Nephron (organoid): Measurements from ENCODE around the gene TRAK1.

Experiments used
- H3K27ac Mint-ChIP-seq, 3 experiments: 2 replicates each; pipeline ENCODE4 v1.8.0; 2020; ENCODE audit warnings: mixed read lengths in 3 of 3, mild to moderate bottlenecking in 2 of 3, moderate library complexity in 1 of 3
- H3K27me3 Mint-ChIP-seq: 2 replicates; pipeline ENCODE4 v1.8.0; 2021; ENCODE audit warnings: low read depth, mild to moderate bottlenecking, moderate library complexity, mixed read lengths
- H3K36me3 Mint-ChIP-seq: 2 replicates; pipeline ENCODE4 v1.8.0; 2020; ENCODE audit warnings: low read depth, mixed read lengths
- H3K4me1 Mint-ChIP-seq: 2 replicates; pipeline ENCODE4 v1.8.0; 2020; ENCODE audit warnings: mixed read lengths
- H3K4me3 Mint-ChIP-seq, 3 experiments: 2 replicates each; pipeline ENCODE4 v1.8.0; 2020; ENCODE audit warnings: mild to moderate bottlenecking in 3 of 3, mixed read lengths in 3 of 3, moderate library complexity in 2 of 3
- H3K9me3 Mint-ChIP-seq: 2 replicates; pipeline ENCODE4 v1.8.0; 2020; ENCODE audit warnings: mixed read lengths
- TF ChIP-seq, protein P1 (sequence below), 3 experiments: fragments of 200-600 bp; sonication (generic); IDR thresholded peaks; one replicate each; pipeline ENCODE4 v1.5.0; 2021; ENCODE audit warnings: antibody characterized with exemption in 3 of 3; ENCODE audit not compliant: unreplicated experiment in 3 of 3

Gene TRAK1

GRCh38 chr3:42127226-42127625, 36.1 kb downstream of the TRAK1 start:
- peaks cover 12% of the 10 kb centered on the region for H3K4me1 Mint-ChIP-seq
- H3K27ac Mint-ChIP-seq: no peak overlapping the region
- H3K9me3 Mint-ChIP-seq: no peaks in the 10 kb centered on the region
- peaks cover 26% of the 10 kb centered on the region for H3K36me3 Mint-ChIP-seq
- TF ChIP-seq, protein P1, sequence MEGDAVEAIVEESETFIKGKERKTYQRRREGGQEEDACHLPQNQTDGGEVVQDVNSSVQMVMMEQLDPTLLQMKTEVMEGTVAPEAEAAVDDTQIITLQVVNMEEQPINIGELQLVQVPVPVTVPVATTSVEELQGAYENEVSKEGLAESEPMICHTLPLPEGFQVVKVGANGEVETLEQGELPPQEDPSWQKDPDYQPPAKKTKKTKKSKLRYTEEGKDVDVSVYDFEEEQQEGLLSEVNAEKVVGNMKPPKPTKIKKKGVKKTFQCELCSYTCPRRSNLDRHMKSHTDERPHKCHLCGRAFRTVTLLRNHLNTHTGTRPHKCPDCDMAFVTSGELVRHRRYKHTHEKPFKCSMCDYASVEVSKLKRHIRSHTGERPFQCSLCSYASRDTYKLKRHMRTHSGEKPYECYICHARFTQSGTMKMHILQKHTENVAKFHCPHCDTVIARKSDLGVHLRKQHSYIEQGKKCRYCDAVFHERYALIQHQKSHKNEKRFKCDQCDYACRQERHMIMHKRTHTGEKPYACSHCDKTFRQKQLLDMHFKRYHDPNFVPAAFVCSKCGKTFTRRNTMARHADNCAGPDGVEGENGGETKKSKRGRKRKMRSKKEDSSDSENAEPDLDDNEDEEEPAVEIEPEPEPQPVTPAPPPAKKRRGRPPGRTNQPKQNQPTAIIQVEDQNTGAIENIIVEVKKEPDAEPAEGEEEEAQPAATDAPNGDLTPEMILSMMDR (IDR thresholded peaks at IDR 0.05; ENCODE audit: unreplicated experiment in 3 of 3): no peak
- no peaks in the 10 kb centered on the region for H3K27me3 Mint-ChIP-seq
- H3K4me3 Mint-ChIP-seq: no peak overlapping the region

GRCh38 chr3:42128526-42128925, 37.4 kb downstream of the TRAK1 start:
- H3K27ac Mint-ChIP-seq: no peak overlapping the region
- no peak overlapping the region for H3K4me3 Mint-ChIP-seq
- peaks cover 2% of the 10 kb centered on the region for H3K4me1 Mint-ChIP-seq
- H3K9me3 Mint-ChIP-seq: no peaks in the 10 kb centered on the region
- TF ChIP-seq, protein P1 (IDR thresholded peaks at IDR 0.05; ENCODE audit: unreplicated experiment in 3 of 3): no peak
- H3K27me3 Mint-ChIP-seq: no peaks in the 10 kb centered on the region
- peaks cover 26% of the 10 kb centered on the region for H3K36me3 Mint-ChIP-seq

- no peaks in the 10 kb centered on the region for H3K4me1 Mint-ChIP-seq
- H3K4me3 Mint-ChIP-seq: no peak overlapping the region
- TF ChIP-seq, protein P1 (IDR thresholded peaks at IDR 0.05; ENCODE audit: unreplicated experiment in 3 of 3): no peak
- H3K36me3 Mint-ChIP-seq: peaks cover 26% of the 10 kb centered on the region
- no peaks in the 10 kb centered on the region for H3K9me3 Mint-ChIP-seq
- H3K27me3 Mint-ChIP-seq: no peaks in the 10 kb centered on the region
- no peak overlapping the region for H3K27ac Mint-ChIP-seq
Observed at GRCh38 chr3:42129014-42129953, 38.1 kb downstream of the TRAK1 start.

DNA sequence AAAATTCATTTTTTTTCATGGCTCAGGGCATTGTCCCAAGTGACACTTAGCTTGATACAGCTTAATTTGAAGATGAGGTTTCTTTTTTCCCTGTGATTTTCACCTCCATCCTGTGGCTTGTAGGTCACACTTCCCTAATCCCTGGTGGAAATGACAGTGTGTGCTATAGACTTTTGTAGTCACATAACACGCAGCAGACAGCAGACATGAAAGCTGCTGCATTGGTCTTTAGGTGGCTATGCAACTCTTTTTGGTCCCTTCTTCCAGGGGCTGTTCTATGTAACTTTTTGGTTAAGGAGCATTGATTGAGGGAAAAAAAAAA, 38.8 kb downstream of the TRAK1 start:
- Mint-ChIP-seq H3K27me3 (no peaks in the 10 kb centered on the region), H3K27ac (no peak overlapping the region), H3K4me3 (no peak overlapping the region), H3K9me3 (no peaks in the 10 kb centered on the region), H3K36me3 (peaks cover 19% of the 10 kb centered on the region), H3K4me1 (no peaks in the 10 kb centered on the region)
- TF ChIP-seq, protein P1 (IDR thresholded peaks at IDR 0.05; ENCODE audit: unreplicated experiment in 3 of 3): no peak

- Mint-ChIP-seq H3K4me3 (no peak overlapping the region), H3K36me3 (peaks cover 15% of the 10 kb centered on the region), H3K4me1 (no peaks in the 10 kb centered on the region), H3K27ac (no peak overlapping the region), H3K27me3 (no peaks in the 10 kb centered on the region), H3K9me3 (no peaks in the 10 kb centered on the region)
- TF ChIP-seq, protein P1 (IDR thresholded peaks at IDR 0.05; ENCODE audit: unreplicated experiment in 3 of 3): no peak
Observed at GRCh38 chr3:42130329-42131070, 39.3 kb downstream of the TRAK1 start.
